SK-N-SH (cell line): ENCODE measurements around the gene EEFSEC.

Source experiments
- ELF1 ChIP-seq: IDR thresholded peaks from 2 replicates; pipeline ENCODE4 v1.4.0; 2012
- EZH2phosphoT487 ChIP-seq: fragments of 200-600 bp; sonication (generic); IDR thresholded peaks from 2 replicates; pipeline ENCODE4 v1.6.1; 2017; ENCODE audit warnings: low read depth, mixed run types, mild to moderate bottlenecking, antibody characterized with exemption, moderate library complexity, borderline replicate concordance
- FOXJ3 ChIP-seq: sonication (generic); formaldehyde crosslinking; IDR thresholded peaks from 2 replicates; pipeline ENCODE4 v1.5.1; 2020; ENCODE audit warnings: mild to moderate bottlenecking, missing genetic modification reagents
- JUND ChIP-seq: IDR thresholded peaks from 2 replicates; pipeline ENCODE4 v1.4.0; 2012
- NFIC ChIP-seq: IDR thresholded peaks from 2 replicates; pipeline ENCODE4 v1.4.0; 2012; ENCODE audit warnings: borderline replicate concordance
- POLR2AphosphoS5 ChIP-seq: IDR thresholded peaks from 2 replicates; pipeline ENCODE4 v1.6.1; 2012; ENCODE audit warnings: low read depth, low read length
- RCOR1 ChIP-seq: fragments of 150-350 bp; IDR thresholded peaks from 2 replicates; pipeline ENCODE4 v1.6.1; 2017; ENCODE audit warnings: antibody characterized with exemption, low read length
- REST ChIP-seq: IDR thresholded peaks from 2 replicates; pipeline ENCODE4 v1.6.1; 2012; ENCODE audit warnings: mild to moderate bottlenecking, low read depth, low read length, moderate library complexity
- TAF1 ChIP-seq: IDR thresholded peaks from 2 replicates; pipeline ENCODE4 v1.6.1; 2012; ENCODE audit warnings: low read depth, mild to moderate bottlenecking, low read length, moderate library complexity, borderline replicate concordance
- TF ChIP-seq, protein P1 (sequence below): fragments of 200-600 bp; sonication (generic); IDR thresholded peaks from 2 replicates; pipeline ENCODE4 v1.6.1; 2017; ENCODE audit warnings: antibody characterized with exemption, mild to moderate bottlenecking, moderate library complexity

- no peak for TF ChIP-seq TAF1
- TF ChIP-seq, protein P1, sequence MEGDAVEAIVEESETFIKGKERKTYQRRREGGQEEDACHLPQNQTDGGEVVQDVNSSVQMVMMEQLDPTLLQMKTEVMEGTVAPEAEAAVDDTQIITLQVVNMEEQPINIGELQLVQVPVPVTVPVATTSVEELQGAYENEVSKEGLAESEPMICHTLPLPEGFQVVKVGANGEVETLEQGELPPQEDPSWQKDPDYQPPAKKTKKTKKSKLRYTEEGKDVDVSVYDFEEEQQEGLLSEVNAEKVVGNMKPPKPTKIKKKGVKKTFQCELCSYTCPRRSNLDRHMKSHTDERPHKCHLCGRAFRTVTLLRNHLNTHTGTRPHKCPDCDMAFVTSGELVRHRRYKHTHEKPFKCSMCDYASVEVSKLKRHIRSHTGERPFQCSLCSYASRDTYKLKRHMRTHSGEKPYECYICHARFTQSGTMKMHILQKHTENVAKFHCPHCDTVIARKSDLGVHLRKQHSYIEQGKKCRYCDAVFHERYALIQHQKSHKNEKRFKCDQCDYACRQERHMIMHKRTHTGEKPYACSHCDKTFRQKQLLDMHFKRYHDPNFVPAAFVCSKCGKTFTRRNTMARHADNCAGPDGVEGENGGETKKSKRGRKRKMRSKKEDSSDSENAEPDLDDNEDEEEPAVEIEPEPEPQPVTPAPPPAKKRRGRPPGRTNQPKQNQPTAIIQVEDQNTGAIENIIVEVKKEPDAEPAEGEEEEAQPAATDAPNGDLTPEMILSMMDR, result no peak
- no peak for TF ChIP-seq RCOR1
- TF ChIP-seq REST, result no peak
- TF ChIP-seq POLR2AphosphoS5, result no peak
- TF ChIP-seq NFIC, result no peak
- TF ChIP-seq JUND, result no peak
- no peak for TF ChIP-seq FOXJ3 (CRISPR knock-in tag)
- no peak for TF ChIP-seq EZH2phosphoT487
- no peak for TF ChIP-seq ELF1
Observed at GRCh38 chr3:128432301-128432970, 279.2 kb downstream of the EEFSEC start.
